ENCODE data around the gene ITGB5.

DNA sequence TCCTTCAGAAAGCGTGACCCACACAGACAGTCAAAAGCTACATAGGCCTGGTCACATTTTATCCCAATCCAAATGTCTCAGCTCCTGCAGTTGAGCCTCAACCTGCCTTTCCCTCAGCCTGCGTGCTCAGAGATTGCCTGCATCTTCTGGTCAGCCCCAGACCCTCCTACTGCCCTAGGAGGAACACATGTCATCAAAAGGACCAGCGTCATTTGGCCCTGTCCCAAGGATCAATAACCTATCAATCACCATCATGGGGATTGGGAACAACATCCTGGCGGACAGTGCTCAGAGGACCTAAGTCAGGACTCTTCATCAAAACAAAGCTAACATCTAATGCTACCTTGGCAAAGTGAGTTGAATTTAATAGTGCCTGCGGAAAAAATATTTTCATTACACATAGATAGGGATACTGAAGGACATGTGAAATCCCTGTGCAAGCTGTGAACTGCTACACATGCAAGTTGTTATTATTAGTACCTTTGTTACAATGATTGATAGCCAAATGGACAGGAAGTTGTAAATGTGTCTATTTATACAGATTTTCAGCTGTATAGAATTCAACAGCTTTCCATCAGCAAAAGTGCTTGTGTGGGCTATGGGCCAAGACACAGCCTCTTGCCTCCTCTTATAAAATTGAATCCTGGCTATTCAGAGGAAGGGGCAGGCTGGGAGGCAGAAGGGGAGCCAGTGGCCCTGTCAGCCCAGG lies 109.2 kb downstream of the ITGB5 start:
- TF ChIP-seq POLR2A (IDR thresholded peaks at IDR 0.05; ENCODE audit: low read length) (no peak), GATA1 (IDR thresholded peaks at IDR 0.05; ENCODE audit: low read depth, low read length) (no peak)
